AG04450 (cell line): Measurements from ENCODE around the gene HCFC1. TPM values are rescaled to one million over a fixed set of nuclear protein-coding genes. Genes with fewer than 3 reads are reported as not detected.

Experiments
- CTCF ChIA-PET: fragments of 300-600, 350-600 bp; formaldehyde crosslinking; extraction: SDS; loops from one replicate; lab custom pipeline; 2022; ENCODE audit warnings: antibody characterized with exemption, inconsistent platforms; lab: Charles Lee
- POLR2A ChIA-PET: fragments of 350-600 bp; formaldehyde crosslinking; extraction: SDS; loops from one replicate; lab custom pipeline; 2021; ENCODE audit warnings: antibody characterized with exemption, inconsistent platforms; lab: Yijun Ruan, JAX
- DNase-seq: peaks from one replicate; pipeline ENCODE4 v3.0.0-alpha.2; 2011; ENCODE audit warnings: low read depth, low spot score
- H3K27ac ChIP-seq: one replicate; pipeline ENCODE4 v1.5.1; 2012; ENCODE audit warnings: low read depth, low read length, control low read depth
- H3K27me3 ChIP-seq: one replicate; pipeline ENCODE4 v1.6.0; 2012; ENCODE audit warnings: low read length; ENCODE audit not compliant: control insufficient read depth, insufficient read depth
- H3K4me3 ChIP-seq: 2 replicates; pipeline ENCODE4 v1.5.1; 2011; ENCODE audit warnings: mild to moderate bottlenecking, low read depth, low read length, control low read depth
- H3K9me3 ChIP-seq: 2 replicates; pipeline ENCODE4 v1.5.1; 2012; ENCODE audit warnings: low read length; ENCODE audit not compliant: control insufficient read depth, insufficient read depth
- CTCF ChIP-seq: IDR thresholded peaks from 2 replicates; pipeline ENCODE4 v1.5.1; 2011; ENCODE audit warnings: low read depth, low read length, control low read depth, inconsistent platforms
- polyA plus RNA-seq: library from polyadenylated mRNA; depleted of rRNA; stranded (reverse); fragments of >200 nt; gene quantifications from 2 replicates; pipeline ENCODE4 v1.2.3, GENCODE V29; 2011

Gene HCFC1
- polyA plus RNA-seq, 1 experiment, result 2.7 TPM

- CTCF ChIA-PET, result interaction anchor here (0.6 kb wide), 1 partner anchor 400 kb away, joined by 3 read pairs; the partner anchor contains the start of gene FLNA
Measured at GRCh38 chrX:153974003-153974725, 2.5 kb upstream of the HCFC1 start.

GRCh38 chrX:153973127-153974002 is 1.7 kb upstream of the HCFC1 start:
- DNase-seq, result no peak
- CTCF ChIA-PET, result no interaction called here
- no peaks in the 10 kb centered on the region for H3K27me3 ChIP-seq
- POLR2A ChIA-PET, result no interaction called here
- TF ChIP-seq CTCF, result no peak
- H3K4me3 ChIP-seq, result peak overlapping the region; percentile 59
- H3K27ac ChIP-seq, result peak overlapping the region; percentile 68
- no peaks in the 10 kb centered on the region; the same call in 1 of the 2 replicates for H3K9me3 ChIP-seq

More at GRCh38 chrX:153974003-153974725, 2.5 kb upstream of the HCFC1 start:
- no peaks in the 10 kb centered on the region; the same call in 1 of the 2 replicates for H3K9me3 ChIP-seq
- no peak overlapping the region for H3K4me3 ChIP-seq
- no peak for TF ChIP-seq CTCF
- no peaks in the 10 kb centered on the region for H3K27me3 ChIP-seq
- DNase-seq, result no peak
- POLR2A ChIA-PET, result no interaction called here
- H3K27ac ChIP-seq, result no peak overlapping the region

- Histone ChIP-seq H3K4me3 (peak within 1 kb of the TSS; percentile 83), H3K27me3 (no peaks in the 10 kb centered on the region), H3K27ac (peak within 1 kb of the TSS; percentile 98), H3K9me3 (no peaks in the 10 kb centered on the region; the same call in 1 of the 2 replicates)
- CTCF ChIA-PET, result interaction anchor here (0.9 kb wide), 1 partner anchor 26 kb away, joined by 3 read pairs; no protein-coding TSS in a partner anchor
- POLR2A ChIA-PET, result interaction anchor here (0.6 kb wide), 2 partner anchors 28 to 30 kb away, joined by 3 read pairs; no protein-coding TSS in a partner anchor
- TF ChIP-seq CTCF, result no peak
- DNase-seq, result peak; percentile 55
Measured at GRCh38 chrX:153972368-153973126, 929 bp upstream of the HCFC1 start, which contains the start of gene TMEM187. Gene TMEM187, plus strand, starts transcription at chrX:153972754. Its CDS starts 9,309 bp downstream, at chrX:153982063.

- DNase-seq, result peak; percentile 61
- Histone ChIP-seq H3K27ac (peak overlapping the region; percentile 98), H3K27me3 (no peaks in the 10 kb centered on the region), H3K9me3 (no peaks in the 10 kb centered on the region; the same call in 1 of the 2 replicates), H3K4me3 (peak overlapping the region; percentile 83)
- TF ChIP-seq CTCF, result no peak
- ChIA-PET CTCF (interaction anchor here (1.6 kb wide), 1 partner anchor 42 kb away, joined by 7 read pairs; no protein-coding TSS in a partner anchor), POLR2A (interaction anchor here (0.6 to 0.8 kb wide), 2 partner anchors 9 to 177 kb away, joined by 4 to 7 read pairs; partner anchors contain the start of genes IDH3G and SSR4)
Measured at GRCh38 chrX:153971124-153971449, 531 bp downstream of the HCFC1 start.
